Measurements from ENCODE around the gene TFF1.

TFF1 gene

GRCh38 chr21:42396799-42397745 lies 30.7 kb upstream of the TFF1 start:
- Histone ChIP-seq H3K9ac (ENCODE audit: low read depth, low read length, poor library complexity, severe bottlenecking) (no peak overlapping the region), H3K4me3 (ENCODE audit: low read length, poor library complexity, severe bottlenecking) (no peak overlapping the region), H2AFZ (ENCODE audit: low read length) (no peak overlapping the region), H3K4me1 (ENCODE audit: insufficient read depth, low read length, poor library complexity, severe bottlenecking) (peaks cover 40% of the 10 kb centered on the region), H3K9me2 (replicated peaks; ENCODE audit: low read depth, low read length) (no peaks in the 10 kb centered on the region), H3K4me2 (ENCODE audit: low read depth, low read length, poor library complexity, severe bottlenecking) (peak overlapping the region; percentile 17), H3K27me3 (ENCODE audit: insufficient read depth, low read length, poor library complexity, severe bottlenecking) (no peaks in the 10 kb centered on the region), H3K79me2 (ENCODE audit: insufficient read depth, low read length) (no peaks in the 10 kb centered on the region), H3K36me3 (ENCODE audit: insufficient read depth, low read length) (no peaks in the 10 kb centered on the region), H3F3A (ENCODE audit: low read depth) (0 out of 2 replicates have a peak, but pooled peaks cover 2% of the 10 kb centered on the region), H4K20me1 (ENCODE audit: insufficient read depth, low read length, poor library complexity, severe bottlenecking) (no peaks in the 10 kb centered on the region), H3K9me3 (ENCODE audit: insufficient read depth, low read depth, low read length) (no peaks in the 10 kb centered on the region)
- TF ChIP-seq CTCF (conservative IDR thresholded peaks at IDR 0.05; ENCODE audit: low read length): no peak
- no peak for TF ChIP-seq EZH2phosphoT487 (IDR thresholded peaks at IDR 0.05; ENCODE audit: borderline replicate concordance)

GRCh38 chr21:42395905-42396651 lies 29.7 kb upstream of the TFF1 start, which contains the start of gene TMPRSS3:
TSS of gene TMPRSS3 (minus strand) at chr21:42396052. CDS start at chr21:42395417, 635 bp downstream.
- Histone ChIP-seq H3K79me2 (ENCODE audit: insufficient read depth, low read length) (no peaks in the 10 kb centered on the region), H3K4me1 (ENCODE audit: insufficient read depth, low read length, poor library complexity, severe bottlenecking) (peaks cover 38% of the 10 kb centered on the region), H3F3A (ENCODE audit: low read depth) (0 out of 2 replicates have a peak, but pooled peaks cover 2% of the 10 kb centered on the region), H3K4me3 (ENCODE audit: low read length, poor library complexity, severe bottlenecking) (no peak within 1 kb of the TSS), H2AFZ (ENCODE audit: low read length) (no peak within 1 kb of the TSS), H3K9me2 (replicated peaks; ENCODE audit: low read depth, low read length) (no peaks in the 10 kb centered on the region), H3K9me3 (ENCODE audit: insufficient read depth, low read depth, low read length) (no peaks in the 10 kb centered on the region), H3K9ac (ENCODE audit: low read depth, low read length, poor library complexity, severe bottlenecking) (no peak within 1 kb of the TSS), H4K20me1 (ENCODE audit: insufficient read depth, low read length, poor library complexity, severe bottlenecking) (no peaks in the 10 kb centered on the region), H3K36me3 (ENCODE audit: insufficient read depth, low read length) (no peaks in the 10 kb centered on the region), H3K27me3 (ENCODE audit: insufficient read depth, low read length, poor library complexity, severe bottlenecking) (no peaks in the 10 kb centered on the region), H3K4me2 (ENCODE audit: low read depth, low read length, poor library complexity, severe bottlenecking) (peak within 1 kb of the TSS; percentile 17)
- TF ChIP-seq CTCF (conservative IDR thresholded peaks at IDR 0.05; ENCODE audit: low read length): no peak
- TF ChIP-seq EZH2phosphoT487 (IDR thresholded peaks at IDR 0.05; ENCODE audit: borderline replicate concordance): no peak

GRCh38 chr21:42395302-42395701 lies 29.0 kb upstream of the TFF1 start:
- H4K20me1 ChIP-seq (ENCODE audit: insufficient read depth, low read length, poor library complexity, severe bottlenecking): no peaks in the 10 kb centered on the region
- no peaks in the 10 kb centered on the region for H3K9me3 ChIP-seq (ENCODE audit: insufficient read depth, low read depth, low read length)
- H3K4me2 ChIP-seq (ENCODE audit: low read depth, low read length, poor library complexity, severe bottlenecking): no peak overlapping the region
- H3K4me1 ChIP-seq (ENCODE audit: insufficient read depth, low read length, poor library complexity, severe bottlenecking): peaks cover 44% of the 10 kb centered on the region
- no peak overlapping the region for H3K9ac ChIP-seq (ENCODE audit: low read depth, low read length, poor library complexity, severe bottlenecking)
- no peak overlapping the region for H3K4me3 ChIP-seq (ENCODE audit: low read length, poor library complexity, severe bottlenecking)
- no peaks in the 10 kb centered on the region for H3K9me2 ChIP-seq (replicated peaks; ENCODE audit: low read depth, low read length)
- no peak overlapping the region for H2AFZ ChIP-seq (ENCODE audit: low read length)
- H3K27me3 ChIP-seq (ENCODE audit: insufficient read depth, low read length, poor library complexity, severe bottlenecking): no peaks in the 10 kb centered on the region
- no peak for TF ChIP-seq CTCF (conservative IDR thresholded peaks at IDR 0.05; ENCODE audit: low read length)
- no peak for TF ChIP-seq EZH2phosphoT487 (IDR thresholded peaks at IDR 0.05; ENCODE audit: borderline replicate concordance)
- H3F3A ChIP-seq (ENCODE audit: low read depth): no peaks in the 10 kb centered on the region
- no peaks in the 10 kb centered on the region for H3K36me3 ChIP-seq (ENCODE audit: insufficient read depth, low read length)
- H3K79me2 ChIP-seq (ENCODE audit: insufficient read depth, low read length): no peaks in the 10 kb centered on the region

Data from Loucy (cell line).